WTC11 (cell line): ENCODE results near the gene TRIM38. TPM values are rescaled to one million over a fixed set of nuclear protein-coding genes. Genes with fewer than 3 reads are reported as not detected.

ENCODE experiments used
- ATAC-seq: fragments of 200-7000 bp; cut with Tn5 transposase; 2 replicates; pipeline ENCODE4 v1.10.0; 2021; ENCODE audit warnings: mild to moderate bottlenecking, moderate library complexity
- CTCF ChIA-PET: fragments of 300-600 bp; sonication (Branson Sonifier 250); formaldehyde crosslinking; loops from one replicate; lab custom pipeline; 2021; ENCODE audit warnings: antibody characterized with exemption; lab: Charles Lee
- POLR2A ChIA-PET: fragments of 350-600 bp; sonication (Branson Sonifier 250); formaldehyde crosslinking; loops from one replicate; lab custom pipeline; 2021; ENCODE audit warnings: antibody characterized with exemption; lab: Charles Lee
- DNase-seq: peaks from one replicate; pipeline ENCODE4 v3.0.0; 2021; ENCODE audit warnings: low spot score
- H3K27ac Mint-ChIP-seq: 2 replicates; pipeline ENCODE4 v1.8.0; 2021; ENCODE audit warnings: mixed read lengths
- H3K27me3 Mint-ChIP-seq: 2 replicates; pipeline ENCODE4 v1.8.0; 2021; ENCODE audit warnings: low read depth, mild to moderate bottlenecking, moderate library complexity, mixed read lengths
- H3K36me3 Mint-ChIP-seq: 2 replicates; pipeline ENCODE4 v1.8.0; 2021; ENCODE audit warnings: mixed read lengths
- H3K4me1 Mint-ChIP-seq: 2 replicates; pipeline ENCODE4 v1.8.0; 2022; ENCODE audit warnings: mixed read lengths
- H3K4me3 Mint-ChIP-seq: 2 replicates; pipeline ENCODE4 v1.8.0; 2021; ENCODE audit warnings: mild to moderate bottlenecking, moderate library complexity, mixed read lengths
- H3K9me3 Mint-ChIP-seq: 2 replicates; pipeline ENCODE4 v1.8.0; 2021; ENCODE audit warnings: mixed read lengths
- EMX1 ChIP-seq: fragments of 250-450 bp; sonication (Bioruptor Pico); IDR thresholded peaks from 2 replicates; pipeline ENCODE4 v1.8.0; 2021; ENCODE audit warnings: mild to moderate bottlenecking
- FOXJ3 ChIP-seq: sonication (generic); formaldehyde crosslinking; IDR thresholded peaks from 2 replicates; pipeline ENCODE4 v1.9.0; 2021; ENCODE audit warnings: missing genetic modification reagents, mild to moderate bottlenecking, borderline replicate concordance
- FOXK1 ChIP-seq: sonication (generic); formaldehyde crosslinking; IDR thresholded peaks from 2 replicates; pipeline ENCODE4 v1.8.0; 2022; ENCODE audit warnings: mild to moderate bottlenecking, moderate library complexity, missing genetic modification reagents
- GRHL2 ChIP-seq: fragments of 250-450 bp; sonication (Bioruptor Pico); IDR thresholded peaks from 2 replicates; pipeline ENCODE4 v1.8.0; 2022; ENCODE audit warnings: mild to moderate bottlenecking, moderate library complexity; ENCODE audit not compliant: insufficient replicate concordance, severe bottlenecking
- IRF1 ChIP-seq: sonication (generic); formaldehyde crosslinking; IDR thresholded peaks from 2 replicates; pipeline ENCODE4 v1.8.0; 2023; ENCODE audit warnings: missing genetic modification reagents
- MXD4 ChIP-seq: fragments of 250-450 bp; sonication (Bioruptor Pico); IDR thresholded peaks from 2 replicates; pipeline ENCODE4 v1.8.0; 2021; ENCODE audit warnings: mild to moderate bottlenecking, moderate library complexity, borderline replicate concordance
- NR2C2 ChIP-seq: sonication (generic); formaldehyde crosslinking; IDR thresholded peaks from 2 replicates; pipeline ENCODE4 v1.8.0; 2022; ENCODE audit warnings: mild to moderate bottlenecking, missing genetic modification reagents
- PRDM15 ChIP-seq: sonication (generic); formaldehyde crosslinking; IDR thresholded peaks from 2 replicates; pipeline ENCODE4 v1.8.0; 2022; ENCODE audit warnings: missing genetic modification reagents
- PRRX2 ChIP-seq: fragments of 250-450 bp; sonication (Bioruptor Pico); IDR thresholded peaks from 2 replicates; pipeline ENCODE4 v1.8.0; 2021; ENCODE audit warnings: mild to moderate bottlenecking
- TEAD1 ChIP-seq: sonication (generic); formaldehyde crosslinking; IDR thresholded peaks from 2 replicates; pipeline ENCODE4 v1.8.0; 2022; ENCODE audit warnings: mild to moderate bottlenecking, missing genetic modification reagents
- TEAD4 ChIP-seq: sonication (generic); formaldehyde crosslinking; IDR thresholded peaks from 2 replicates; pipeline ENCODE4 v1.8.0; 2022; ENCODE audit warnings: mild to moderate bottlenecking, missing genetic modification reagents
- ZNF396 ChIP-seq: fragments of 250-450 bp; sonication (Bioruptor Pico); IDR thresholded peaks from 2 replicates; pipeline ENCODE4 v1.8.0; 2021; ENCODE audit warnings: mild to moderate bottlenecking, moderate library complexity, borderline replicate concordance
- ZNF423 ChIP-seq: fragments of 250-450 bp; sonication (Bioruptor Pico); IDR thresholded peaks from 2 replicates; pipeline ENCODE4 v2.1.2; 2022; ENCODE audit warnings: mild to moderate bottlenecking, moderate library complexity
- total RNA-seq: library from RNA; stranded (reverse); gene quantifications from 3 replicates; pipeline ENCODE4 v1.2.3, GENCODE V29; 2021
- TF ChIP-seq, protein P1 (sequence below): fragments of 250-450 bp; sonication (Bioruptor Pico); IDR thresholded peaks from 2 replicates; pipeline ENCODE4 v2.1.2; 2022; ENCODE audit warnings: mild to moderate bottlenecking, moderate library complexity
- TF ChIP-seq, protein P2 (sequence below): sonication (generic); formaldehyde crosslinking; IDR thresholded peaks from 2 replicates; pipeline ENCODE4 v1.8.1; 2023; ENCODE audit warnings: mild to moderate bottlenecking, missing genetic modification reagents, moderate library complexity
- TF ChIP-seq, protein P3 (sequence below): sonication (generic); formaldehyde crosslinking; IDR thresholded peaks from 2 replicates; pipeline ENCODE4 v1.8.1; 2022; ENCODE audit warnings: low read depth, mild to moderate bottlenecking, moderate library complexity, missing genetic modification reagents, borderline replicate concordance
- TF ChIP-seq, protein P4 (sequence below): sonication (generic); formaldehyde crosslinking; IDR thresholded peaks from 2 replicates; pipeline ENCODE4 v1.8.1; 2023; ENCODE audit warnings: mild to moderate bottlenecking, missing genetic modification reagents
- TF ChIP-seq, protein P5 (sequence below): sonication (generic); formaldehyde crosslinking; IDR thresholded peaks from 2 replicates; pipeline ENCODE4 v1.8.0; 2022; ENCODE audit warnings: mild to moderate bottlenecking, missing genetic modification reagents

TRIM38 gene
- total RNA-seq, 1 experiment from 2014 or later, result 1.6 TPM

GRCh38 chr6:25935953-25936352, 26.6 kb upstream of the TRIM38 start:
- Mint-ChIP-seq H3K4me1 (no peaks in the 10 kb centered on the region), H3K27ac (no peak overlapping the region), H3K4me3 (no peak overlapping the region), H3K36me3 (no peaks in the 10 kb centered on the region), H3K27me3 (no peaks in the 10 kb centered on the region), H3K9me3 (no peaks in the 10 kb centered on the region)
- no peak for ATAC-seq
- no peak for DNase-seq
- TF ChIP-seq GRHL2 (CRISPR knock-in tag) (no peak), PRDM15 (no peak)
- TF ChIP-seq, protein P1, sequence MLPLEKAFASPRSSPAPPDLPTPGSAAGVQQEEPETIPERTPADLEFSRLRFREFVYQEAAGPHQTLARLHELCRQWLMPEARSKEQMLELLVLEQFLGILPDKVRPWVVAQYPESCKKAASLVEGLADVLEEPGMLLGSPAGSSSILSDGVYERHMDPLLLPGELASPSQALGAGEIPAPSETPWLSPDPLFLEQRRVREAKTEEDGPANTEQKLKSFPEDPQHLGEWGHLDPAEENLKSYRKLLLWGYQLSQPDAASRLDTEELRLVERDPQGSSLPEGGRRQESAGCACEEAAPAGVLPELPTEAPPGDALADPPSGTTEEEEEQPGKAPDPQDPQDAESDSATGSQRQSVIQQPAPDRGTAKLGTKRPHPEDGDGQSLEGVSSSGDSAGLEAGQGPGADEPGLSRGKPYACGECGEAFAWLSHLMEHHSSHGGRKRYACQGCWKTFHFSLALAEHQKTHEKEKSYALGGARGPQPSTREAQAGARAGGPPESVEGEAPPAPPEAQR, result no peak
- ChIA-PET CTCF (no interaction called here), POLR2A (no interaction called here)

DNA sequence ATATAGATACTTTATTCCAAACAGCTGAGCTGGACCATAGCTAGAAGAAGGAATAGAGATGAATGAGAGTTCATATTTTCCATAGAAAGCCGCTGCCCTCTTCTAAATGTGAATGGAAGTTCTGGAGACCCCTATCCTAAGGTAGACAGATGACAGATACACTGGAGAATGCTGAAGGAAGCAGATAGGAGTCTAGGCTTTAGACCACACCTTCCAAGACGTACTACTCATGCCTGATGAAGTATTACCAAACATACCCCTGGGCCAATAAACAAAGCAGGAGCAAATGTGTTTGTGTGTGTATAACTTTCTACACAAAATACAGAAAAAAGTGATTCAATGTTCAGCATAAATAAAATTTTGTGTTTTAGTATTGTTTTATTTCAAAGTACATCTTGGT, 23.0 kb upstream of the TRIM38 start:
- CTCF ChIA-PET, result interaction anchor here (1.1 kb wide), 1 partner anchor 58 kb away, joined by 3 read pairs; no protein-coding TSS in a partner anchor
- ATAC-seq, result no peak

More for the DNA sequence above, 23.0 kb upstream of the TRIM38 start:
- Mint-ChIP-seq H3K27me3 (no peaks in the 10 kb centered on the region), H3K4me3 (no peak overlapping the region), H3K4me1 (no peaks in the 10 kb centered on the region)
- DNase-seq, result no peak
- no peak for TF ChIP-seq NR2C2 (CRISPR knock-in tag)
- no peak for TF ChIP-seq FOXJ3
- no peak for TF ChIP-seq EMX1 (CRISPR knock-in tag)
- no peak for TF ChIP-seq PRRX2 (CRISPR knock-in tag)
- TF ChIP-seq, protein P2, sequence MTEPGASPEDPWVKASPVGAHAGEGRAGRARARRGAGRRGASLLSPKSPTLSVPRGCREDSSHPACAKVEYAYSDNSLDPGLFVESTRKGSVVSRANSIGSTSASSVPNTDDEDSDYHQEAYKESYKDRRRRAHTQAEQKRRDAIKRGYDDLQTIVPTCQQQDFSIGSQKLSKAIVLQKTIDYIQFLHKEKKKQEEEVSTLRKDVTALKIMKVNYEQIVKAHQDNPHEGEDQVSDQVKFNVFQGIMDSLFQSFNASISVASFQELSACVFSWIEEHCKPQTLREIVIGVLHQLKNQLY (CRISPR knock-in tag), result no peak
- TF ChIP-seq, protein P3, sequence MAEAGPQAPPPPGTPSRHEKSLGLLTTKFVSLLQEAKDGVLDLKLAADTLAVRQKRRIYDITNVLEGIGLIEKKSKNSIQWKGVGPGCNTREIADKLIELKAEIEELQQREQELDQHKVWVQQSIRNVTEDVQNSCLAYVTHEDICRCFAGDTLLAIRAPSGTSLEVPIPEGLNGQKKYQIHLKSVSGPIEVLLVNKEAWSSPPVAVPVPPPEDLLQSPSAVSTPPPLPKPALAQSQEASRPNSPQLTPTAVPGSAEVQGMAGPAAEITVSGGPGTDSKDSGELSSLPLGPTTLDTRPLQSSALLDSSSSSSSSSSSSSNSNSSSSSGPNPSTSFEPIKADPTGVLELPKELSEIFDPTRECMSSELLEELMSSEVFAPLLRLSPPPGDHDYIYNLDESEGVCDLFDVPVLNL, result no peak
- TF ChIP-seq TEAD4 (CRISPR knock-in tag), result no peak
- no peak for TF ChIP-seq ZNF423 (CRISPR knock-in tag)
- no peak for TF ChIP-seq TEAD1 (CRISPR knock-in tag)
- TF ChIP-seq IRF1 (CRISPR knock-in tag), result no peak
- TF ChIP-seq, protein P4, sequence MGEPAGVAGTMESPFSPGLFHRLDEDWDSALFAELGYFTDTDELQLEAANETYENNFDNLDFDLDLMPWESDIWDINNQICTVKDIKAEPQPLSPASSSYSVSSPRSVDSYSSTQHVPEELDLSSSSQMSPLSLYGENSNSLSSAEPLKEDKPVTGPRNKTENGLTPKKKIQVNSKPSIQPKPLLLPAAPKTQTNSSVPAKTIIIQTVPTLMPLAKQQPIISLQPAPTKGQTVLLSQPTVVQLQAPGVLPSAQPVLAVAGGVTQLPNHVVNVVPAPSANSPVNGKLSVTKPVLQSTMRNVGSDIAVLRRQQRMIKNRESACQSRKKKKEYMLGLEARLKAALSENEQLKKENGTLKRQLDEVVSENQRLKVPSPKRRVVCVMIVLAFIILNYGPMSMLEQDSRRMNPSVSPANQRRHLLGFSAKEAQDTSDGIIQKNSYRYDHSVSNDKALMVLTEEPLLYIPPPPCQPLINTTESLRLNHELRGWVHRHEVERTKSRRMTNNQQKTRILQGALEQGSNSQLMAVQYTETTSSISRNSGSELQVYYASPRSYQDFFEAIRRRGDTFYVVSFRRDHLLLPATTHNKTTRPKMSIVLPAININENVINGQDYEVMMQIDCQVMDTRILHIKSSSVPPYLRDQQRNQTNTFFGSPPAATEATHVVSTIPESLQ (CRISPR knock-in tag), result no peak
- TF ChIP-seq, protein P5, sequence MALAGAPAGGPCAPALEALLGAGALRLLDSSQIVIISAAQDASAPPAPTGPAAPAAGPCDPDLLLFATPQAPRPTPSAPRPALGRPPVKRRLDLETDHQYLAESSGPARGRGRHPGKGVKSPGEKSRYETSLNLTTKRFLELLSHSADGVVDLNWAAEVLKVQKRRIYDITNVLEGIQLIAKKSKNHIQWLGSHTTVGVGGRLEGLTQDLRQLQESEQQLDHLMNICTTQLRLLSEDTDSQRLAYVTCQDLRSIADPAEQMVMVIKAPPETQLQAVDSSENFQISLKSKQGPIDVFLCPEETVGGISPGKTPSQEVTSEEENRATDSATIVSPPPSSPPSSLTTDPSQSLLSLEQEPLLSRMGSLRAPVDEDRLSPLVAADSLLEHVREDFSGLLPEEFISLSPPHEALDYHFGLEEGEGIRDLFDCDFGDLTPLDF (CRISPR knock-in tag), result no peak
- no peak for TF ChIP-seq MXD4 (CRISPR knock-in tag)
- no peak for TF ChIP-seq FOXK1 (CRISPR knock-in tag)
- TF ChIP-seq ZNF396 (CRISPR knock-in tag), result no peak
- TF ChIP-seq, all 79 proteins: peak for 0
- POLR2A ChIA-PET, result no interaction called here
- H3K27ac Mint-ChIP-seq, result no peak overlapping the region
- peaks cover 2% of the 10 kb centered on the region for H3K9me3 Mint-ChIP-seq
- H3K36me3 Mint-ChIP-seq, result no peaks in the 10 kb centered on the region
